ENCODE data around the gene GRAP2.
"Not testable (repeated sequence)": the region's sequence is repeated elsewhere in the genome, so short reads cannot be mapped to it uniquely, and the experiment has no call there.

The GRAP2 gene

GRCh38 chr22:39898997-39899396 is 1.9 kb upstream of the GRAP2 start:
- no peak for DNase-seq

GRCh38 chr22:39901565-39902146 is 772 bp downstream of the GRAP2 start:
- DNase-seq = no peak

GRCh38 chr22:39904024-39904423 is 3.1 kb downstream of the GRAP2 start:
- DNase-seq = not testable (repeated sequence)

- DNase-seq = no peak
Measured at GRCh38 chr22:39904862-39905261, 4.0 kb downstream of the GRAP2 start.

GRCh38 chr22:39905687-39906086 is 4.8 kb downstream of the GRAP2 start:
- no peak for DNase-seq

- DNase-seq = no peak
Measured at GRCh38 chr22:39906207-39906606, 5.3 kb downstream of the GRAP2 start.

- DNase-seq = no peak
Measured at GRCh38 chr22:39907047-39907446, 6.2 kb downstream of the GRAP2 start.

- no peak for DNase-seq
Measured at GRCh38 chr22:39907605-39908097, 6.8 kb downstream of the GRAP2 start.

GRCh38 chr22:39908136-39908535 is 7.3 kb downstream of the GRAP2 start:
- no peak for DNase-seq

- DNase-seq = no peak
Measured at GRCh38 chr22:39908737-39909136, 7.9 kb downstream of the GRAP2 start.

GRCh38 chr22:39910876-39911613 is 10.2 kb downstream of the GRAP2 start:
- no peak for DNase-seq

- no peak for DNase-seq
Measured at GRCh38 chr22:39913321-39913720, 12.4 kb downstream of the GRAP2 start.

GRCh38 chr22:39913886-39914285 is 13.0 kb downstream of the GRAP2 start:
- DNase-seq = no peak

- no peak for DNase-seq
Measured at GRCh38 chr22:39914584-39914983, 13.7 kb downstream of the GRAP2 start.

- DNase-seq = peak; percentile 30
Measured at GRCh38 chr22:39915295-39915726, 14.4 kb downstream of the GRAP2 start.

- DNase-seq = no peak
Measured at GRCh38 chr22:39916496-39916895, 15.6 kb downstream of the GRAP2 start.

- DNase-seq = peak; percentile 81
Measured at GRCh38 chr22:39917197-39917643, 16.3 kb downstream of the GRAP2 start.

GRCh38 chr22:39917776-39918495 is 17.1 kb downstream of the GRAP2 start:
- DNase-seq = no peak

GRCh38 chr22:39920134-39920743 is 19.4 kb downstream of the GRAP2 start:
- no peak for DNase-seq

GRCh38 chr22:39923696-39924095 is 22.8 kb downstream of the GRAP2 start:
- DNase-seq = no peak

GRCh38 chr22:39924286-39924685 is 23.4 kb downstream of the GRAP2 start:
- no peak for DNase-seq

- DNase-seq = no peak
Measured at GRCh38 chr22:39925273-39925672, 24.4 kb downstream of the GRAP2 start.

All from DMS79 (cell line).